Stimulated activated effector memory CD8-positive, alpha-beta T cell treated with anti-CD3 and anti-CD28 coated beads, Interleukin-12 subunit alpha, Interleukin-12 subunit beta, amount 100 ng/mL, for 72 hours (primary cell): ENCODE results near the gene CBFA2T2.
A peak's percentile ranks its signal among the peaks of the same experiment; 100 is the strongest.

Experiments used
- ATAC-seq: fragments of 150-1000 bp; cut with Tn5 transposase; 2 replicates; pipeline ENCODE4 v1.10.0; 2021
- DNase-seq, 2 donors: peaks; one replicate each; pipeline ENCODE4 v3.0.0; 2021 to 2022; ENCODE audit warnings: low spot score in 2 of 2
- H3K27ac Mint-ChIP-seq: one replicate; pipeline ENCODE4 v1.8.0; 2022; ENCODE audit warnings: mild to moderate bottlenecking, mixed read lengths
- H3K36me3 Mint-ChIP-seq: one replicate; pipeline ENCODE4 v1.8.0; 2022; ENCODE audit warnings: mild to moderate bottlenecking, mixed read lengths
- H3K4me1 Mint-ChIP-seq: one replicate; pipeline ENCODE4 v1.8.0; 2022; ENCODE audit warnings: mixed read lengths
- H3K4me3 Mint-ChIP-seq: one replicate; pipeline ENCODE4 v1.8.0; 2022; ENCODE audit warnings: mild to moderate bottlenecking, mixed read lengths
- H3K9me3 Mint-ChIP-seq: one replicate; pipeline ENCODE4 v1.8.0; 2022; ENCODE audit warnings: mixed read lengths

CBFA2T2 gene

DNA sequence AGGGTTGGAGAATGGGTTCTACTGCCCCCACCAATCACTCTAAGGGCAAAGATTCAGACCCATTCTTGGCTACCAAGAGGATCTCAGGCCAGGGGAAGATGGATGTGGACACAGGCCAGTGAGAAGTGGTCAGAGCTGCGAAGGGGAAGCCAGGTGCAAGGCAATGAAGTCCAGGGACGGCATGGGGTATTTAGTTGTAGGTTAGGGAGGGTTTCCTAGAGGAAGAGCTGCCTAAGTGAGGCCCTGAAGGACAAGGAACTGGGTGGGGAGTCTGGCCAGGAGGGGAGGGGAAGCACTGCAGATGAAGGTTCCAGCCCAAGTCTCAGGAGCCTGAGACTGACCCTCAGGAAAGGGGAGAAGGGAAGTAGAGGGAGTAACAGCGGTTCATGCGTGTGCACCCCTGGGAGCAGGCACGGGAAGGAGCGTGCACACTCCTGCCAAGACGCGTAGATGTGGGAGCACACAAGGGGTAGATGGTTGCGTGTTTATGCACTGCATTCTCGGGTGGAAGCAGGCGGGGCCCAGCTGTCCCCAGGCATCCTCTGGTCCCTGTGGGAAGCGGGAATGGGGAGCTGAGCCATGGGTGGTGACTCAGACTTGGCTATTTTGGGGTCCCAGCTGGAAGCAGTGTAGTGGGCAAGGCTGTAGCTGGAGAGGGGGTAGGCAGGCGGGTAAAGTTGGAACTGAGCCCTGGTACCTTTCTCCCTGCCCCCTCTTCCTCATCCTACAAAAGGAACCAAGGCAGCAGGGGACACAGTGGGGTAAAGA is 180.2 kb downstream of the CBFA2T2 start:
- peaks cover 54% of the 10 kb centered on the region for H3K4me1 Mint-ChIP-seq
- H3K36me3 Mint-ChIP-seq = peaks cover 24% of the 10 kb centered on the region
- ATAC-seq (no peak), DNase-seq (no peak)
- H3K4me3 Mint-ChIP-seq = no peak overlapping the region
- H3K27ac Mint-ChIP-seq = peak overlapping the region; percentile 83
- no peaks in the 10 kb centered on the region for H3K9me3 Mint-ChIP-seq

DNA sequence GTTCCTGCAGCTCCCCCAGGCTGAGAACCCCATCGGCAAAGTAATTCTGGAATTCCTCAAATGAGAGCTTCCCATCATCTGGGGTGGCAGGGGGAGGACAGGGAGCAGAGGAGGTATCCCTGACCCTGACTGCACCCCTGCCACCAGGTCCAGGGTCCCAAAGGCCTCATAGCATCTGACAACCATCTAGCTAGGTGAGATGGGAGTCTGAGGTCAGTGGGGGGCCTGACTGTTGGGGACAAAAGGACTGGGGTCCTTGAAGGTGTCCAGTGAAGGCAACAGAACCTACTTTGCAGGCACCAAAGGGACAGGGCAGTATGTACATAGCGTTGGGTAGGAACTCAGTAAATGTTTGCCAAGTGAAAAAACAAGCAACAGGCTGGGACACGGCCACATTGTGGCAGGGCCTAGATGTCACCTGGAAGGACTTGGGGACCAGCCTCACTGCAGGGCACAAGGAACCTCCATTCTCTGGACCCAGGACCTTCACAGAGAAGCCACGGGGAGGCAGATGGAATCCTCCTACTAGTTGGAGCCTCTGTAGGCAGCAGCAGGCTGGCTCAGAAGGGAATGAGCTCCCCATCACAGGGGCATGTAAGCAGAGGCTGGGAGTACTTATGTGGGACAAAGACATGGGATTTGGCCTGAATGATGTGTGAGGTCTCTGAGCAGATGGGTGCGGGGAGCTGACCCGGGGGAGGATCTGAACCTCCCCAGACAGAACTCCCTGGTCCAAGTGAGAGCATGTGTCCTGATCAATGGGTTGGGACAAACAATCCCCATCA is 181.0 kb downstream of the CBFA2T2 start:
- no peak overlapping the region for H3K4me3 Mint-ChIP-seq
- H3K36me3 Mint-ChIP-seq = peaks cover 29% of the 10 kb centered on the region
- H3K4me1 Mint-ChIP-seq = peaks cover 53% of the 10 kb centered on the region
- DNase-seq (no peak), ATAC-seq (no peak)
- H3K9me3 Mint-ChIP-seq = no peaks in the 10 kb centered on the region
- peak overlapping the region; percentile 88 for H3K27ac Mint-ChIP-seq

DNA sequence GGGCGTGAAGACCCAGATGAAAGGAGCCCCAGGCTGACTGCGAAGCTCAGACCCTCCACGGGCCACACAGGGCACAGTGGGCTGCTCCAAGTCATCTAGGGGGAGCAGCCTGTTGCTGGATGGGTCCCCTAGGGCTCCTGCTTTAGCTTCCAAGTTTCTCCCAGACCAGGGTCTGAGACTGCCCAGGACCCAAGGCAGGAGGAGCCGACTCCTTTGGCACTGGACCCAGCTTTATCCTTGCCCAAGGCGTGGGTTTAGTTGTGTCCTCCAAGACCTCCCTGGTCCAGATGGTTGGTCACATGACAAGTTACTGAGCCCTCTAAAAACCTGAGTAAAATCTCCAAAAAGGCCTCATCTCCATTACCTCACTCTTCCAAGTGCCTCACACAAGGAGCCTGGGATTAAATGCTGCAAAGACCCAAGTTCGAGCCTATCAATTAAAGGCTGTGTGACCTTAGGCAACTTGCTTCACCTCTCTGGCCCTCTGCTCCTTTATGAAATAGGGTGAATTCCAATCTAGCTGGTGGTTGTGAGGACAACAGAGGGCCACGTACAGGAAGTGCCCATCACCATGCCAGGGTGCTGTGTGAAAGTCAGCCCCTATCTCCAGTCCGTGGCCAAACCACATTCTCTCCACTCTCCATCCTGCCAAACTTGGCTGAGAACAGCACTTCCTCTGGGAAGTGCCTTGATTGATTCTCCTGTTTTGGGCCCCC is 181.8 kb downstream of the CBFA2T2 start:
- DNase-seq (no peak), ATAC-seq (no peak)
- H3K4me3 Mint-ChIP-seq = no peak overlapping the region
- peaks cover 34% of the 10 kb centered on the region for H3K36me3 Mint-ChIP-seq
- H3K4me1 Mint-ChIP-seq = peaks cover 49% of the 10 kb centered on the region
- no peaks in the 10 kb centered on the region for H3K9me3 Mint-ChIP-seq
- peak overlapping the region; percentile 88 for H3K27ac Mint-ChIP-seq

DNA sequence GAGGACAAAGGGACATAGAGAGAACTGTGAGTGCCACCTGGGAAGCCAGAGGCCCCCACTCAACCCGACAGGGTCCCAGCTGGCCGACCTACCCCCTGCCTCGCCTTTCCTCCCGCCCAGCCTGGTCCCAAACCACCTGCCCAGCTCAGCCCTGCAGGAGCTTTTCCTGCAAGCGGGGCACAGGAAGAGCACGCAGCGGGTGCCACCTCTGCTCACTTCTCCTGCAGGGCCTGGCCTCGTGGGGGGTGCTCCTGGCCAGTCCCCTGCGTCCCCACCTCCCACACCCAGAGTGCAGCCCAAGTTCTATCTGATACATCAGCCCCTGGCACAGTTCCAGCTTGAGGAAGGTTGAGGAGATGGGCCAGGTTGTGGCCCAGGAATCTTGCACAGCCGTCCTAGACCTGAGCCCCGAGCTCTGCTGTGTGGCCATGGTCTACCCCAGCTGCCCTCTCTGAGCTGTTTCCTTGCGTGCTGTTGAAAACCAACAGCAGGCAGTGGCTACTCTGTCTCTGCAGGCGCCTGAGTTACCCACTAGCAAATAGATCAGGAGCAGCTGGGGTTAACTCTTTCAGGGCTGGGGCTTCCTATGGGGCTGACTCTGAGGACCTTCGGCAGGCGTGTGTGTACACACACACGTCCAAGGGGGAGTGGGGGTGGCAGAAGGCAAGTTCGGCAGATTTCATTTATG is 182.7 kb downstream of the CBFA2T2 start:
- peak overlapping the region; percentile 83 for H3K4me3 Mint-ChIP-seq
- H3K4me1 Mint-ChIP-seq = peaks cover 47% of the 10 kb centered on the region
- no peak for DNase-seq
- no peak for ATAC-seq
- peak overlapping the region; percentile 88 for H3K27ac Mint-ChIP-seq
- H3K36me3 Mint-ChIP-seq = peaks cover 40% of the 10 kb centered on the region
- H3K9me3 Mint-ChIP-seq = no peaks in the 10 kb centered on the region

DNA sequence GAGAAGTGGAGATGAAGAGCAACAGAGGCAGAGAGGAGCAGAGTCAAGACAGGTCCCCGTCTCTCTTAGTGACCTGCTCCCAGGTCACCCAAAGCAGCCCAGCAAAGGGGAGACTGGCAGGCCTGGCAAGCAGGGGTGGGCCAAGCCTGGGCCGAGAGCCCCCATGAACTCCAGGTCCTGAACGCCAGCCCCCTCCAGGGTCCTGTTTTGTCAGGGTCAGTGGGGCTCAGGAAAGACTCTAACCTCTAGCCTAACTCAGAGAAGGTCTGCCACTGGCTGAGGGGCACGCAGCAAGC is 183.2 kb downstream of the CBFA2T2 start:
- Mint-ChIP-seq H3K27ac (peak overlapping the region; percentile 88), H3K4me1 (peaks cover 46% of the 10 kb centered on the region), H3K4me3 (peak overlapping the region; percentile 83), H3K36me3 (peaks cover 45% of the 10 kb centered on the region), H3K9me3 (no peaks in the 10 kb centered on the region)
- no peak for ATAC-seq
- DNase-seq = no peak

DNA sequence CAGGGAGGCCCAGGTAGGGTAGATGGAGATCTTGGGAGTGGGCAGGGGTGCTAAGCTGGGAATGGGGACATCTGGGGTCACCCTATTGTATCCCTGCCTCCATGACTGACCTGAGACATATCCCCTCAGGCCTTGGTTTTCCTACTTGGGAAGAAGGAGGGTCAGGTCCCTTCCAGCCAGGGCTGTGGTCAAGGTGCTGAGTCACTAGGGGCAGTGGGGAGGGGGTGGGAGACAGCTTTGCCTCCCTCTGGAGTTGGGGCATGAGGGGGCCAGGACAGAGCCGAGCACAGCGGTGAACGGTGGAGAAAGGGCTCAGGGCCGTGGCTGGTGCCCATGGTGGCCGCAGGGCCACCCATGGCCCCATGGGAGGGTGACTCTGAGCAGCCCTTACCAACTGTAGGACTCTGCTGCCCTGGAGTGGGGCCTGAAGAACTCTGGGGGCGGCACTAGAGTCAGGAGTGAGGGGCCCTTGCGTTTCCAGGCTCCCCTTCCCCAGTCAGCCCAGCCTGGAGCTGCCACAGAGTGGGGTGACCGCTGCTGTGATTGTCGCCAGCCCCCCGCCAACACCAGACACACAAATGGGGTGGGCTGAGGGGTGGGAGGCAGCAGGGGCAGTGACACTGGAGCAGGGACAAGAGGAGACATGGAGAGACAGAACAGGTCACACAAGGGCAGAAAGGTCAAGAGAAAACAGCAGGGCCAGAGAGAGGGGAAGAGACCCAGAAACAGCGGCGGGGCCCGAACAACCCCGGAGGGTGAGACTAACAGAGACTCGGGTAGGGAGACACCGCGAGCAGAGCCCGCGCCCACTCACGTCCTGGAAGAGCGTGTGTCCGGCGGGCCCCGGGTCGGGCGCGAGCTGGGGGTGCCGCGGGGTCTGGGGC is 183.8 kb downstream of the CBFA2T2 start:
- Mint-ChIP-seq H3K36me3 (peaks cover 50% of the 10 kb centered on the region), H3K4me3 (peak overlapping the region; percentile 83), H3K4me1 (peaks cover 43% of the 10 kb centered on the region), H3K27ac (peak overlapping the region; percentile 88), H3K9me3 (no peaks in the 10 kb centered on the region)
- ATAC-seq (peak; percentile 72), DNase-seq (no peak)

DNA sequence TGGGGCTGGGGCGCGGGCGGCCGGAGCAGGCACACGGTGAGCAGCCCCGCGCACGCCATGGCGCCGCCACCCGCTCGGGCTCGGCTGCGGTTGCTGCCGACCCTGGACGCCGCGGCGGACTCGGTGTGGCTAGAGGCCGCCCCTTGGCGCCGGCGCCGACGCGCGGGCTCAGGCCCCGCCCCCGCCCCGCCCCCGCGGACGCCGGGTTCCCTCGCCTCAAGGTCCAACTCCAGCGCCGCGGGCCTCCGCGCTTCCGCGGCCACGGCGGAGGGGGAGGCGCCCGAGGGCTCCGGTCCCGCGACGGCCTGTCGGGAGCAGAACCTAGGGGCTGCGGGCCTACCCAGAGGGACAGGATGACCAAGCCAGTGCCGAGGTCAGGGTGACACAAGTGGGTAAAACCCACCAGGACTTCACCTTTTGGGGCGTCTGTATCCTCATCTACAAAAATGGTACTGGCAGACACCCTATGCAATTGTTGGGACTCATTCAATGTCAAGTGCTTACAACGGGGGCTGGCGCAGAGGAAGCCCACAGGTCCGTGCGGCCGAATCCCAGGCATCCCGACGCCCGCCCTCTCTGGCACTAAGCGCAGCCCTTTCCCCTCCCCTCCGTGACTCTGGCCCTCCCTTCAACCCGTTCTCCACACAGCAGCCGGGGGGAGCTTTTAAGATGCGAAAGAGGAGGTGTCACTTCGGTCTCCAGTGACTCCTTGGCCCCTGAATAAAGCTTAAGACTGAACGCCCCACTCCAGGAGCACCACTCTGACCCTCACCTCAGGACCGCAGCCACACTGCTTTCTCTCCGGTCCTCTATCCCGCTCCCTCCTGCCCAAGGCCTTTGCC is 184.6 kb downstream of the CBFA2T2 start, which contains the start of gene NECAB3:
NECAB3 (minus strand) TSS at position 135 of the 842 bp plus-strand sequence; CDS start at position 59, 76 bp downstream.
- peaks cover 51% of the 10 kb centered on the region for H3K4me1 Mint-ChIP-seq
- DNase-seq (peak; percentile 64 to 87), ATAC-seq (peak; percentile 84)
- H3K4me3 Mint-ChIP-seq = peak within 1 kb of the TSS; percentile 83
- no peaks in the 10 kb centered on the region for H3K9me3 Mint-ChIP-seq
- H3K27ac Mint-ChIP-seq = peak within 1 kb of the TSS; percentile 88
- peaks cover 59% of the 10 kb centered on the region for H3K36me3 Mint-ChIP-seq

DNA sequence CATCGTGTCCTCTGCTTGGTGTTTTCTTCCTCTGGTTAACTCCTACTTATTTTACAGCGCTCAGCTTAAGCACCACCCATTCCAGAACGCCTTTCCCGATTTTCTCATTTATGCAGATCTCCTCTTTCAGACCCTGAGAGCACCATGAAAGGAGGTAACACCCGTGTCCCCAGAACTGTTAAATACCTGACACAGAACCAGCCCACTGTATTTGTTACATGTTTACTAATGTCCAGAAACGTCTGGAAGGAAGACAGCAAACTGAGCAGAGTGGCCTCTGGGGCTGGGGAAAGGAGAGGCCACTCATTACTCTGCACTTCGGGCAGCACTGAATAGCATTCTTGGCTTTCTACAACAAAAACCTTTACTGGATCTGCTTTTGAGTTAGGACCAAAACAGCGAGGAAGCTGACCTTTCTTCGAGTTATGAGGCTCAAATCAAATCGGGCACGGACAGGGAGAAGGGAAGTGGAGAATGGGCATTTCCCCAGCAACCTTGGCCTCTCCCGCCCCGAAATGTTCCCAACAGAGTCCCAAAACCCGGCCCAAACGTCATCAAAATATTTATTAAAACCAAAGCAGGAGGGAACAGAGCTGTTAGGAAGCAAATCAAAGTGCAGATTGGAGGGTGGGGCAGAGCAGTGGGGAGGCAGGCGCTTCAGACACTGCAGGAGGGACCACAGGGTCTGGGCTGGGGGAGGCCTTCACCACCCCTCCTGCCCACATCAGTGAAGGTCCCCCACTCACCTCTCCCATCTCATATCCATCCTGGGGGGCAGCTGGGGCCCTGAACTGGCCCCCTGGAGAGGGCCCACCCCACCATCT is 185.5 kb downstream of the CBFA2T2 start:
- Mint-ChIP-seq H3K4me1 (peaks cover 51% of the 10 kb centered on the region), H3K36me3 (peaks cover 61% of the 10 kb centered on the region), H3K27ac (peak overlapping the region; percentile 32), H3K9me3 (no peaks in the 10 kb centered on the region), H3K4me3 (peak overlapping the region; percentile 83)
- no peak for DNase-seq
- no peak for ATAC-seq

DNA sequence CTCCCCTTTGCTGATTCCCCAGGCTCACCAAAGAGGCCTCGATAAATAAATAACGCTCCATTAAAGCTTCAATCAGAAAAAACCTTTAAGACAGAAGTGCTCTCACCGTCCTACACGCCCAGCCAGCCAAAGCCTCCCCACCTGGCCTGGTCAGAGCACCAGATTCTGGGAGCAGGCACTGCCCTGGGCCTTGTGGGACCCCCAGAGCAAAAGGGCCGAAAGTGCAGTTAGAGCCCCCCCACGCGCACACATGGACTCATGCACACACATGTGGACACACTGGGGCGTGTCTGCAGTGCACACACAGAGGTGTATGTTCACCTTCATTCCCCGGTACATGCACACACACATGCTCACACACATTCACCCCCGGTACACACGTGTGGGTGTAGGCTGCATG is 186.2 kb downstream of the CBFA2T2 start:
- Mint-ChIP-seq H3K4me1 (peaks cover 59% of the 10 kb centered on the region), H3K36me3 (peaks cover 66% of the 10 kb centered on the region), H3K27ac (no peak overlapping the region), H3K9me3 (no peaks in the 10 kb centered on the region), H3K4me3 (no peak overlapping the region)
- ATAC-seq (no peak), DNase-seq (no peak)

DNA sequence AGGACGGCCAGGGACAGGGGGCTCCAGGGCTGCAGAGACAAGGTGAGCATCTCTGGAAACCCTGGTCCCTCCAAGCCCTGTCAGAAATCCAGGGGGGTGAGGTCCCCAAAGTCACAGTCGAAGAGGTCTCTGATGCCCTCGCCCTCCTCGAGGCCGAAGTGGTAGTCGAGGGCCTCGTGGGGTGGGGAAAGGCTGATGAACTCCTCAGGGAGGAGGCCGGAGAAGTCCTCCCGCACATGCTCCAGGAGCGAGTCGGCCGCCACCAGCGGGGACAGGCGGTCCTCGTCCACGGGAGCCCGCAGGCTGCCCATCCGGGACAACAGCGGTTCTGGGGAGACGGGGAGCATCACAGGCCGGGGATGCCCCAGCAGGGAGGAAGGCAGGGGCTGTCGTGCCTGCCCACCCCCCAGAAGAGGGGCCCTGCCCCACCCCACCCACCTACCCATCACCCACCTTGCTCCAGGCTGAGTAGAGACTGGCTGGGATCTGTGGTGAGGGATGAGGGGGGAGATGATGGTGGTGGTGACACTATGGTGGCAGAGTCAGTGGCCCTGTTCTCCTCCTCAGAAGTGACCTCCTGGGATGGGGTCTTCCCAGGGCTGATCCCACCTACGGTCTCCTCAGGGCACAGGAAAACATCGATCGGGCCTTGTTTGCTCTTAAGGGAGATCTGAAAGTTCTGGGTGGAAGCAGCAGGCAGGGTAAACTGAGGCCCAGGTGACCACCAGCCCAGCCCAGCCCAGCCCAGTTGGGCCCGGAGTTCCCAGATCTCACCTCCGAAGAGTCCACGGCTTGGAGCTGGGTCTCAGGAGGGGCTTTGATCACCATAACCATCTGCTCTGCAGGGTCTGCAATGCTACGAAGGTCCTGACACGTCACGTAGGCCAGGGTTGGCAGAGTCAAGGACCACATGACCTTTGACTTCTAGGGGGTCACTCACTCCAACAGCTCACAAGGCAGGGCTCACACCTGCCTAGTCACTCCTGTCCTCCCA is 187.1 kb downstream of the CBFA2T2 start:
- Mint-ChIP-seq H3K9me3 (no peaks in the 10 kb centered on the region), H3K27ac (no peak overlapping the region), H3K4me1 (peaks cover 67% of the 10 kb centered on the region), H3K4me3 (no peak overlapping the region), H3K36me3 (peaks cover 62% of the 10 kb centered on the region)
- ATAC-seq = no peak
- DNase-seq = no peak

DNA sequence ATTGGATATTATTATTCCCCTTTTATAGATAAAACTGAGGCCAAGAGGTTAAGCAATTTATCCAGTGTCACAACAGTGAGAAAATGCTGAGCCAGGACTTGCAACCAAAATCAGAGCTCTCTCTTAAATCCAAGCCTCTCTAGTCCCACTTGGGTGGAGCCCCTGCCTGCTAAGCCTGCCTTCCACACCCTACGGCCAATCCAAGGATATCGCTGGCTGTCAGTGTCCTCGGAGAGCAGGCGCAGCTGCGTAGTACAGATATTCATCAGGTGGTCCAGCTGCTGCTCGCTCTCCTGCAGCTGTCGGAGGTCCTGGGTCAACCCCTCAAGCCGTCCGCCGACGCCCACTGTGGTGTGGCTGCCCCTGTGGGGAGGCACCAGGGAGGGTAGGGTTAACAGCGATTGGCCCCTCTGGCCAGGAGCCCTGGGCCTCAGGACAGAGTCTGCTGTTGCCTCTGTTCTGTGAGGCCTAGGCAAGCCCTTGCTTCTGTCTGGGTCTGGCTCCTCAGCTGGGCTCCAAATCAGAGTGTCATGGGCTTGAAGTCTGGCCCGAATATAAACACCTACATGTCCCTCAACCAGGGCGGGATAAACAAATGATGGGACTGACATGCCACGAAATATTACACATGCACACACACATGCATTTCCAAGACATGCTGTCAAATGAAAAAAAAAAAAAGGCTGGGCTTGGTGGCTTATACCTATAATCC is 188.3 kb downstream of the CBFA2T2 start:
- no peak for DNase-seq
- no peak for ATAC-seq
- H3K4me1 Mint-ChIP-seq = peaks cover 68% of the 10 kb centered on the region
- peak overlapping the region; percentile 83 for H3K27ac Mint-ChIP-seq
- H3K4me3 Mint-ChIP-seq = no peak overlapping the region
- H3K36me3 Mint-ChIP-seq = peaks cover 73% of the 10 kb centered on the region
- H3K9me3 Mint-ChIP-seq = no peaks in the 10 kb centered on the region
